Stomach (tissue), 9 donors: ENCODE measurements around the gene CDH2. TPM values are rescaled to one million over a fixed set of nuclear protein-coding genes. Genes with fewer than 3 reads are reported as not detected.

Experiments
- DNase-seq, 2 donors: peaks; one replicate each; pipeline versions ENCODE4 v3.0.0 to v3.0.0-alpha.2; 2013 to 2019
- H3K27ac ChIP-seq, 5 donors: fragments of 200-600 bp in 4 of 5; sonication (generic) in 4 of 5; one replicate each; pipeline ENCODE4 v1.5.1; 2013 to 2019; ENCODE audit warnings: mild to moderate bottlenecking in 1 of 5, moderate library complexity in 1 of 5
- H3K27me3 ChIP-seq, 3 donors: fragments of 200-600 bp; sonication (generic); one replicate each; pipeline ENCODE4 v1.5.1; 2017 to 2019; ENCODE audit warnings: mixed run types in 1 of 3
- H3K36me3 ChIP-seq, 4 donors: fragments of 200-600 bp; sonication (generic); 1 replicate in 3 of 4; 2 replicates in 1 of 4; pipeline ENCODE4 v1.5.1; 2016 to 2019
- H3K4me1 ChIP-seq, 4 donors: fragments of 200-600 bp; sonication (generic); one replicate each; pipeline ENCODE4 v1.5.1; 2016 to 2019
- H3K4me3 ChIP-seq, 4 donors: fragments of 200-600 bp; sonication (generic) in 3 of 4; one replicate each; pipeline ENCODE4 v1.5.1; 2016 to 2019; ENCODE audit warnings: mild to moderate bottlenecking in 1 of 4
- H3K9me3 ChIP-seq, 4 donors: fragments of 200-600 bp; sonication (generic); one replicate each; pipeline ENCODE4 v1.5.1; 2016 to 2019
- EP300 ChIP-seq: sonication (generic); formaldehyde crosslinking; IDR thresholded peaks from one replicate; pipeline ENCODE4 v1.6.1; 2017; ENCODE audit warnings: antibody characterized with exemption
- POLR2A ChIP-seq, 4 donors: fragments of 450-650 bp; IDR thresholded peaks; one replicate each; pipeline ENCODE4 v1.6.1; 2016; ENCODE audit warnings: antibody characterized with exemption in 4 of 4, control low read depth in 2 of 4, mild to moderate bottlenecking in 1 of 4, moderate library complexity in 1 of 4
- POLR2AphosphoS5 ChIP-seq, 3 donors: sonication (generic); formaldehyde crosslinking; IDR thresholded peaks; one replicate each; pipeline ENCODE4 v1.6.1; 2016; ENCODE audit warnings: antibody characterized with exemption in 3 of 3
- WGBS, 5 donors: extraction: QIAGEN DNeasy Blood & Tissue Kit in 3 of 5; methylation state at CpG; one replicate each; pipeline versions ENCODE4 v1.1.5 to v1.1.7; 2013 to 2018; 5-methylcytosine and 5-hydroxymethylcytosine counted together
- intact Hi-C: fragments of 100-400 bp; cut with DNase I; formaldehyde crosslinking; loops from one replicate; pipeline ENCODE4 v1.15.1; 2023; ENCODE audit warnings: low total_unique reads
- polyA plus RNA-seq, 3 donors: library from polyadenylated mRNA; stranded (reverse); fragments of 200-250 nt; gene quantifications; one replicate each; pipeline ENCODE4 v1.2.3, GENCODE V29; 2013
- total RNA-seq, 5 donors: library from RNA; depleted of rRNA; stranded (reverse); fragments of >200 nt; gene quantifications; one replicate each; pipeline versions ENCODE4 v1.1.0 to v1.2.3, GENCODE V29; 2014 to 2016
- TF ChIP-seq, protein P1 (sequence below), 7 experiments: fragments of 450-650 bp in 4 of 7; fragments of 200-600 bp in 3 of 7; sonication (generic) in 3 of 7; IDR thresholded peaks; one replicate each; pipeline ENCODE4 v1.5.1; 2016 to 2019; ENCODE audit warnings: antibody characterized with exemption in 7 of 7, control low read depth in 2 of 7, mild to moderate bottlenecking in 1 of 7
- donor health status: healthy with polysubstance abuse.
- donor health status: Bipolar disorder and iron deficiency.
- donor health status: healthy.

The CDH2 gene
- total and polyA plus RNA-seq, 8 donors, result 0.58 to 21.9 (median 5.7) TPM

GRCh38 chr18:28063271-28063761 lies 113.6 kb downstream of the CDH2 start:
- no peak for TF ChIP-seq POLR2AphosphoS5 (IDR thresholded peaks at IDR 0.05)
- TF ChIP-seq, protein P1, sequence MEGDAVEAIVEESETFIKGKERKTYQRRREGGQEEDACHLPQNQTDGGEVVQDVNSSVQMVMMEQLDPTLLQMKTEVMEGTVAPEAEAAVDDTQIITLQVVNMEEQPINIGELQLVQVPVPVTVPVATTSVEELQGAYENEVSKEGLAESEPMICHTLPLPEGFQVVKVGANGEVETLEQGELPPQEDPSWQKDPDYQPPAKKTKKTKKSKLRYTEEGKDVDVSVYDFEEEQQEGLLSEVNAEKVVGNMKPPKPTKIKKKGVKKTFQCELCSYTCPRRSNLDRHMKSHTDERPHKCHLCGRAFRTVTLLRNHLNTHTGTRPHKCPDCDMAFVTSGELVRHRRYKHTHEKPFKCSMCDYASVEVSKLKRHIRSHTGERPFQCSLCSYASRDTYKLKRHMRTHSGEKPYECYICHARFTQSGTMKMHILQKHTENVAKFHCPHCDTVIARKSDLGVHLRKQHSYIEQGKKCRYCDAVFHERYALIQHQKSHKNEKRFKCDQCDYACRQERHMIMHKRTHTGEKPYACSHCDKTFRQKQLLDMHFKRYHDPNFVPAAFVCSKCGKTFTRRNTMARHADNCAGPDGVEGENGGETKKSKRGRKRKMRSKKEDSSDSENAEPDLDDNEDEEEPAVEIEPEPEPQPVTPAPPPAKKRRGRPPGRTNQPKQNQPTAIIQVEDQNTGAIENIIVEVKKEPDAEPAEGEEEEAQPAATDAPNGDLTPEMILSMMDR (IDR thresholded peaks at IDR 0.05), result no peak
- 42 to 62% (median 53%) methylated on average over 2 of the region's 2 CpGs for WGBS, 5 donors

GRCh38 chr18:28062443-28062842 lies 114.5 kb downstream of the CDH2 start:
- WGBS, 5 donors, result 87 to 97% (median 95%) methylated on average over 4 of the region's 4 CpGs
- Histone ChIP-seq H3K27ac (no peak overlapping the region), H3K27me3 (no peaks in the 10 kb centered on the region), H3K36me3 (no peaks in the 10 kb centered on the region), H3K4me3 (no peak overlapping the region), H3K9me3 (no peaks in the 10 kb centered on the region), H3K4me1 (no peaks in the 10 kb centered on the region)
- no peak for DNase-seq
- TF ChIP-seq EP300 (no peak), POLR2A (IDR thresholded peaks at IDR 0.05) (no peak), POLR2AphosphoS5 (IDR thresholded peaks at IDR 0.05) (no peak)
- TF ChIP-seq, protein P1 (IDR thresholded peaks at IDR 0.05), result no peak
- intact Hi-C loops, result no loop called here

More at GRCh38 chr18:28063271-28063761, 113.6 kb downstream of the CDH2 start:
- H3K9me3 ChIP-seq, result no peaks in the 10 kb centered on the region
- DNase-seq, result no peak
- H3K27me3 ChIP-seq, result no peaks in the 10 kb centered on the region
- H3K4me1 ChIP-seq, result no peaks in the 10 kb centered on the region
- H3K4me3 ChIP-seq, result no peak overlapping the region
- intact Hi-C loops, result no loop called here
- no peaks in the 10 kb centered on the region for H3K36me3 ChIP-seq
- no peak overlapping the region for H3K27ac ChIP-seq

- 79 to 90% (median 85%) methylated on average over 3 of the region's 3 CpGs for WGBS, 5 donors
- TF ChIP-seq POLR2AphosphoS5 (IDR thresholded peaks at IDR 0.05) (no peak), EP300 (no peak), POLR2A (IDR thresholded peaks at IDR 0.05) (no peak)
- TF ChIP-seq, protein P1 (IDR thresholded peaks at IDR 0.05), result no peak
- no peak overlapping the region for H3K4me3 ChIP-seq
- no peak overlapping the region for H3K27ac ChIP-seq
- no peak for DNase-seq
- no peaks in the 10 kb centered on the region for H3K36me3 ChIP-seq
- H3K4me1 ChIP-seq, result no peaks in the 10 kb centered on the region
- H3K9me3 ChIP-seq, result no peaks in the 10 kb centered on the region
- no peaks in the 10 kb centered on the region for H3K27me3 ChIP-seq
- intact Hi-C loops, result no loop called here
These were observed 117.1 kb downstream of the CDH2 start for GRCh38 chr18:28059861-28060260.

DNA sequence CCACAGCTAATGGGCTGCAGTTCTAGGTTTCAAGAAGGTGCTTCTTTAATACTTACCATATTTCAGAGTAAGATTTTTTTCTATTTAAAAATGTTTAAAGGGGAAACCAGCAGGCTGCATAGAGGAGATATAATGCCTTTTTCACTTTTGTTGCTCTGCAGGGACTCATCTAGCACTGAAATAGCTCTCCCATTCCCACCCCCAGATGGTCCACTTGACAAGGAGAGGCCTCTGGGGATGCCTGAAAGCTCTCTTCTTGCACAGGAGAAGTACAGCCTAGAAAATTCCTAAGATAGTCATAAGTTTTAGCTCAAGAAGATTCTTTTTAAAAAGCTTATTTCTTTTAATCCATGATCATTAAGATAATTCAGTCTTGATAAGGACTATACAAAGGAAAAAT lies 126.4 kb downstream of the CDH2 start:
- intact Hi-C loops, result no loop called here
- no peak for DNase-seq
- H3K36me3 ChIP-seq, result no peaks in the 10 kb centered on the region
- no peak overlapping the region for H3K4me3 ChIP-seq
- no peaks in the 10 kb centered on the region for H3K4me1 ChIP-seq
- TF ChIP-seq POLR2A (IDR thresholded peaks at IDR 0.05) (no peak), POLR2AphosphoS5 (IDR thresholded peaks at IDR 0.05) (no peak), EP300 (no peak)
- TF ChIP-seq, protein P1 (IDR thresholded peaks at IDR 0.05), result no peak
- H3K9me3 ChIP-seq, result no peaks in the 10 kb centered on the region
- H3K27me3 ChIP-seq, result no peaks in the 10 kb centered on the region
- no peak overlapping the region for H3K27ac ChIP-seq
